Left ventricle myocardium superior (tissue), 1 donor: ENCODE results near the gene TGFB1. TPM values are rescaled to one million over a fixed set of nuclear protein-coding genes. Genes with fewer than 3 reads are reported as not detected.
"Not testable (repeated sequence)": the region's sequence is repeated elsewhere in the genome, so short reads cannot be mapped to it uniquely, and the experiment has no call there.

ENCODE experiments used
- ATAC-seq: fragments of 200-7000 bp; cut with Tn5 transposase; one replicate; pipeline ENCODE4 v1.9.1; 2020; ENCODE audit warnings: mild to moderate bottlenecking, moderate library complexity
- DNase-seq: peaks from one replicate; pipeline ENCODE4 v3.0.0-alpha.2; 2020
- intact Hi-C: fragments of 100-400 bp; cut with micrococcal nuclease; formaldehyde crosslinking; loops from one replicate; pipeline ENCODE4 v1.11.0; 2022
- total RNA-seq: library from RNA; stranded (reverse); fragmentation: NEBNext Ultra II Directional; extraction: Animal tissue kit (Norgen Biotek cat#: 25700); gene quantifications from one replicate; pipeline ENCODE4 v1.2.1, GENCODE V29; 2021
- donor health status: DM: no; HTN: yes; CAD: no; lungs with severe emphysema.

The TGFB1 gene
- total RNA-seq, 1 donor from 2014 or later = 13.2 TPM

GRCh38 chr19:41308450-41309179 lies 45.1 kb downstream of the TGFB1 start:
- intact Hi-C loops = no loop called here
- ATAC-seq (peak; percentile 74), DNase-seq (peak; percentile 96)

DNA sequence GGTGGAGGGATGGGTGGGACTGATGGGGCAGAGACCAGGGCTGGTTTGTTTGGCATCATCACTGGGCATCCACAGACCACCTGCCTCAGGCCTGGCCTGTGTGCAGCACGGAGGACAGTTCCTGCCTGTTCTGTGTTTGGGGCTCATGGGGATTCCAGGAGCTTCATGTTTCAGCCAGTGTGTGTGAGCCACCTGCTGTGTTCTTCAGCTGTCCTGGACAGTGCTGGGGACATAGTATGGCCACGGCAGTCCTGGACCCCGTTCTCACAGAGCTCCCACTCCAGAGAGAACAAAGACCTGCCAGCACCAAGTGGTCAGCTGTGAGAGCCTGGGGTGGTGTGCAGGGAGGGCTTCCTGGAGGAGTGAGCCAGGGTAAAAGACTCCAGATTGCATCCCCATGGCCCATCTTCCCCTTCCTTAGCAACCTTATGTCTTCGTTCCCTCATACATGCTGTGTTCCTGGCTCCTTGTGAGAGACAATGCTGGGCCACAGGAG lies 45.7 kb downstream of the TGFB1 start:
- no peak for DNase-seq
- no peak for ATAC-seq
- intact Hi-C loops = no loop called here

DNA sequence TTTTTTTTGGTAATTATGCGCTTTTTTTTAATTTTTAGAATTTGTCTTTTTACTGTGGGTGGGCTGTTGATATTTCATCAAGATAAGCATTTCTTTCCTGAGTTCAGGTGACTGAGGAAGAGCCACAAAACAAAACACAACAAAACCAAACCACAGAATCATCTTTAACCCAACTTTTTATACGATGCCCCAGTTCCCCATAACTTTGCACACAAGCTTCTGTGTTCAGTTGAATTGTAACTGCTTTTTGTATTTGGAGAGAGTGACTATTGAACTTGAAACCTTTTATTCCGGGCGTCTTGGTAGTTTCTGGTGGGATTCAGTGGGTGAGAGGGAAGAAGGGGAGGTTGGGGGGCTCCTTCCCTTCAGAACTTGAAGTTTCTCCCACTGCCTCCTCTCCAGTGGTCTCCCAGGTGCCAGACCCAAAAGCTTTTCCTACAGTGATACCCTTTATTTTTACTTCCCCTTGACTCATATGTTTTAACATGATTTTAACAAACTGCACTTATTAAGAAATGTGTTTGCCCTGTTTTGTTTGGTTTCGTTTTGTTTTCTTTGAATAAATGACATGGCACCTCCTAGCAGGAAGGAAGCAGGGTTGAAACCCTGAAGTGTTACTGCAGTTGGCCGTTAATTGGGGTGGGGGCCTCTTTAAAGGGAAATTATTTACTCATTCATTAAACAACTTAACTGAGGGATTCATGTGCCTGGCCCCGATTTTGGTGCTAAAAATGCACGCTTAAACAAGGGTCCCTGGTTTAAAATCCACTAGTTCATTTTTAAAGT lies 46.4 kb downstream of the TGFB1 start:
- ATAC-seq = no peak
- DNase-seq = no peak
- intact Hi-C loops = no loop called here

GRCh38 chr19:41305927-41306793 lies 47.6 kb downstream of the TGFB1 start:
- intact Hi-C loops = no loop called here
- DNase-seq = no peak
- ATAC-seq = no peak

- no peak for DNase-seq
- intact Hi-C loops = no loop called here
- no peak for ATAC-seq
These were observed 48.8 kb downstream of the TGFB1 start for GRCh38 chr19:41304706-41305483.

DNA sequence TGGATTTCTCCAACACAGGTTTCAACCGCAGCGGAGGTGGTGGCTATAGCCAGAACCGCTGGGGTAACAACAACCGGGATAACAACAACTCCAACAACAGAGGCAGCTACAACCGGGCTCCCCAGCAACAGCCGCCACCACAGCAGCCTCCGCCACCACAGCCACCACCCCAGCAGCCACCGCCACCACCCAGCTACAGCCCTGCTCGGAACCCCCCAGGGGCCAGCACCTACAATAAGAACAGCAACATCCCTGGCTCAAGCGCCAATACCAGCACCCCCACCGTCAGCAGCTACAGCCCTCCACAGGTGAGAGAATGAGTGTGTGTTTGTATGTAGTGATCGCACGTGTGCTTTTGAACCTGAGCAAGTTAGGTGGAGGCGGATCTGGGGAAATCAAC lies 49.8 kb downstream of the TGFB1 start:
- intact Hi-C loops = no loop called here
- ATAC-seq (no peak), DNase-seq (no peak)

GRCh38 chr19:41302624-41303351 lies 50.9 kb downstream of the TGFB1 start:
- no peak for DNase-seq
- intact Hi-C loops = no loop called here
- no peak for ATAC-seq

DNA sequence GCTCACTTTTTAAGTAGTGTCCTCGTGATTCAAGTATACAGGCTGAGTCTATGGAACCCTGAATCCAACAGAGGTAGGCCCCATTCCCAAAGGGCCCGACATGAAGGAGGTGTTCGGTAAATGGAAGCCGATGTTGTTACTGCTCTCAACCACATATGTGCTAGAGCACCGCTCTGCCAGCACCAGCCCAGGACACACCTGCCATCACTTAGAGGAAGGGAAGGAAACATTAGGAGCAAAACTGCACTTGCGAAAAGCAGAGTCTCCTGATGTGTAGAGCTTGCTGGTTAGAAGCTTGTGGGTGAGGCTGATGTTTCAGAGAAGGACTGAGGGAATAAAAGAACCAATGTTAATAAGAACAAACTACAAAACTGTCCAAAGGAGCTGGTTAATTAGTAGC lies 53.2 kb downstream of the TGFB1 start:
- DNase-seq (no peak), ATAC-seq (no peak)
- intact Hi-C loops = no loop called here

DNA sequence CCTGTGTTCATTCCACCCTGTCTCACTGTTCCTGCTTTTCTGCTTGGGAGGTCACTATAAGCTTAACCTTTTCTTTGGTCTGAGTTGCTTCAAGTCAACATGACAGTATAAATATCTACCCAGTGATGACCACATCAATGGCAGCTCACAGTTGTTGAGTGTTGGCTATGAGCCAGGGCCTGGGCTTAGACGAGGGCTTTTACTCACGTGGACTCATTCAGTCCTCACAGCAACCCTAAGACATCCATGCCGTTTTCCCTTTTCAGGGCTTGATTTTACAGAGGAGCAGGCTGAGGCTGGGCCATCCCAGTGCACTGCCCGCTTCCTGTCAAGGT lies 54.0 kb downstream of the TGFB1 start:
- DNase-seq (peak; percentile 80), ATAC-seq (peak; percentile 63)
- intact Hi-C loops = no loop called here

DNA sequence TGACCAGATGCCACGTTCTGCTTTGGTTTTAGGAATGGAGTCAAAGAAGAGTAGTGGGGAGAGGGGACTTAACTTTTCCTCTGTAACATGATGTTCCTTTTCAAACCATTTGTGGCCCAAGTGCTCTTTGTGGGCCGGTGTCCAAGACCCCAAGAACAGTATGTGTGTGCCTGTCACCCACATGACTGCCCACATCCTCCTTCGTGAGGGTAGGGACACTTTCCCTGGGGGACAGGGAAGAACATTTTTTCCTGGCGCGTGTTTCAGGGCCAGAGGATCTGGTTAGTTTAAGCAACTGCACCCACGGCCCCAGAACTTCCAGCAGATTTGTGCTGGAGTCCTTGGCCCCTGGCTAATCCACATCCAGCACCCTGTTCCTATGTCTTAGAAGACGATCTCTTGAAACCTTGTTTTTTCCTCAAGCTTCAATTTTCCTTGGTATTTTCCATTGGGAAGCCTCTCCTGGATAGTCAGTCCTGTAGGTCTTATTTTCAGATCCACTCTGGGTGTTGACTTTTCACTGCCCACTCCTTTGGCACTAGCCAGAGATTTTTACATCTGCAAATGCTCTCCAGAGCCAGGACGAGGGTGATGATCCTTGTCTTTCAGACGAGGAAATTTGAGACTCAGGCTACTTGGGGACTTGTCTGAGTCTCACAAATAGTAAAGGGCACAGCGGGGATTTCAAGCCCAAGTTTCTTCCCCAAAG lies 54.5 kb downstream of the TGFB1 start:
- ATAC-seq (peak; percentile 40), DNase-seq (no peak)
- intact Hi-C loops = no loop called here

DNA sequence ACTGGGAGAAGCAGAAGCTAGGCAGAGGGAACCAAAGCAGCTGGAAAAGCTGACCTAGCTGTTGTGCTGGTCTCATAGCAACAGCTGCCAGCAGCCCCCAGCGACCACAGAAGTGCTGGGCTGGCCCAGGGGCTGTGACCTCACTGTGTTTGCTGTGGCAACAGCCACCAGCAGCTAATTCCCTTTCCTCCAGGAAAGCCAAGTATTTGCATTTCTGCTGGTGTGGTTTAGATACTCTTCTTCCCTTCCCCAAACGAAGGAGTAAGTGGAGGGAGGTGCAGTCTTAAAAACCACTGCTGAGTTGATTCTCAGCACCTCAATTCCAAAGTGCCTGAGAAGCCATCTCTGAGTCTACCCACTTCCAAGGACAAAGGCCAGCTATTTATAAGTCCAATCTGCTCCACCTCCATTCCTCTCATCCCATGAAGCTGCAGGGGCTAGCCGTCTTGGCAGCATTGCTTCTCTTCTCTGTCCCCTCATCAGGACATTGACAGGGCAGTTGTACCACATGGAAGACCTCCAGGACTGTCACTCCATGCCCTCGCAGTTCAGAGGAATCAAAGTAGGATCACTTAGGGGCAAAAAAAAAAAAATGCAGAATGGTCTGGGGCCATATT lies 55.3 kb downstream of the TGFB1 start:
- ATAC-seq = peak; percentile 82
- peak; percentile 89 for DNase-seq
- intact Hi-C loops = no loop called here

GRCh38 chr19:41297628-41298347 lies 55.9 kb downstream of the TGFB1 start:
- no peak for DNase-seq
- intact Hi-C loops = no loop called here

GRCh38 chr19:41296433-41296871 lies 57.3 kb downstream of the TGFB1 start:
- ATAC-seq (no peak), DNase-seq (no peak)
- intact Hi-C loops = no loop called here

More at GRCh38 chr19:41297628-41298347, 55.9 kb downstream of the TGFB1 start:
- ATAC-seq = peak; percentile 35

GRCh38 chr19:41295499-41295898 lies 58.2 kb downstream of the TGFB1 start:
- DNase-seq (no peak), ATAC-seq (no peak)
- intact Hi-C loops = no loop called here

- DNase-seq (no peak), ATAC-seq (no peak)
- intact Hi-C loops = no loop called here
These were observed 59.3 kb downstream of the TGFB1 start for GRCh38 chr19:41294393-41294792.

DNA sequence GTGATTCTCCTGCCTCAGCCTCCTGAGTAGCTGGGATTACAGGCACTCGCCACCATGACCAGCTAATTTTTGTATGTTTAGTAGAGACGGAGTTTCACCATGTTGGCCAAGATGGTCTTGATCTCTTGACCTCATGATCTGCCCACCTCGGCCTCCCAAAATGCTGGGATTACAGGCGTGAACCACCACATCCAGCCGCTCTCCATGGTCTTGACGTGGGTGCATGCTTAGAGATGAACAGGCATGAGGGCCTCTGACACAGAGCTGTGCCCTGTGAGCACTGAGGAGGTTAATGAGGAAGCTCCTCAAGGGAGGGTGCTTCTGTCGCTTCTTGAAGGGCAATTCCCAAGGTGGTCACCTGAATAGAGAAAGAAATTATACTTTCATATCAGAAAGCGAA lies 63.9 kb downstream of the TGFB1 start:
- DNase-seq, ATAC-seq, intact Hi-C loops: not testable (repeated sequence)
